Thoracic aorta (tissue), 2 donors: ENCODE data around the gene PACSIN2. TPM values are rescaled to one million over a fixed set of nuclear protein-coding genes. Genes with fewer than 3 reads are reported as not detected.

Experiments
- ATAC-seq: fragments of 150-250 bp; one replicate; pipeline ENCODE4 v1.8.0; 2017; ENCODE audit warnings: low read depth; ENCODE audit not compliant: insufficient number of reproducible peaks, low FRiP score
- DNase-seq: peaks from one replicate; pipeline ENCODE4 v3.0.0-alpha.2; 2020; ENCODE audit warnings: low spot score
- H3K27ac ChIP-seq, 2 donors: fragments of 200-600 bp; sonication (generic); 1 replicate in 1 of 2; 2 replicates in 1 of 2; pipeline ENCODE4 v1.5.1; 2016; ENCODE audit warnings: mild to moderate bottlenecking in 2 of 2, moderate library complexity in 2 of 2
- H3K27me3 ChIP-seq: fragments of 200-600 bp; sonication (generic); replicated peaks from 2 replicates; pipeline ENCODE4 v1.6.0; 2016; ENCODE audit warnings: mild to moderate bottlenecking; ENCODE audit not compliant: insufficient read depth
- H3K36me3 ChIP-seq: fragments of 200-600 bp; sonication (generic); one replicate; pipeline ENCODE4 v1.5.1; 2016
- H3K4me1 ChIP-seq, 2 donors: fragments of 200-600 bp; sonication (generic); 1 replicate in 1 of 2; 2 replicates in 1 of 2; pipeline versions ENCODE4 v1.5.1 to v1.6.0; 2016; ENCODE audit warnings: low read depth in 2 of 2, mild to moderate bottlenecking in 1 of 2; ENCODE audit not compliant: control insufficient read depth in 1 of 2
- H3K4me3 ChIP-seq: fragments of 200-600 bp; sonication (generic); 2 replicates; pipeline ENCODE4 v1.5.1; 2016; ENCODE audit warnings: mild to moderate bottlenecking
- H3K9me3 ChIP-seq: fragments of 200-600 bp; sonication (generic); 2 replicates; pipeline ENCODE4 v1.5.1; 2016
- total RNA-seq, 2 donors: library from RNA; depleted of rRNA; stranded (reverse); fragments of >200 nt; gene quantifications; one replicate each; pipeline versions ENCODE4 v1.1.0 to v1.2.3, GENCODE V29; 2016
- TF ChIP-seq, protein P1 (sequence below): fragments of 200-600 bp; sonication (generic); IDR thresholded peaks from one replicate; pipeline ENCODE4 v1.5.1; 2019; ENCODE audit warnings: antibody characterized with exemption

PACSIN2 gene
- total RNA-seq, 2 donors from 2014 or later = 135 to 155 TPM

DNA sequence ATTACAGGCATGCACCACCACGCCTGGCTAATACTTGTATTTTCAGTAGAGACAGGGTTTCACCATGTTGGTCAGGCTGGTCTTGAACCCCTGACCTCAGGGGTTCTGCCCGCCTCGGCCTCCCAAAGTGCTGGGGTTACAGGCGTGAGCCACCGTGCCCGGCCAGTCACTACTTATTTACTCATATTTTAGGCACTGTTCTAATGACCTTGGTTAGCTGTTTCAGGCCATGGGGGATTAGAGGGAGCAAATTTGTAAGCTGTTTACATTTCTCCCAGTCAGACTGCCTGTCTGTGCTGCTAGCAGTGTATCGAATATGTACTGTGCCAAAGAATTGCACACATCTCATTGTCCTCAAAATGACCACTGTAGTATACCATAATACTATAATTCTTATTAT lies 32.7 kb upstream of the PACSIN2 start:
- DNase-seq (no peak), ATAC-seq (no peak)
- Histone ChIP-seq H3K36me3 (no peaks in the 10 kb centered on the region), H3K4me1 (no peaks in the 10 kb centered on the region), H3K27me3 (no peaks in the 10 kb centered on the region), H3K9me3 (no peaks in the 10 kb centered on the region), H3K27ac (no peak overlapping the region), H3K4me3 (no peak overlapping the region)
- TF ChIP-seq, protein P1, sequence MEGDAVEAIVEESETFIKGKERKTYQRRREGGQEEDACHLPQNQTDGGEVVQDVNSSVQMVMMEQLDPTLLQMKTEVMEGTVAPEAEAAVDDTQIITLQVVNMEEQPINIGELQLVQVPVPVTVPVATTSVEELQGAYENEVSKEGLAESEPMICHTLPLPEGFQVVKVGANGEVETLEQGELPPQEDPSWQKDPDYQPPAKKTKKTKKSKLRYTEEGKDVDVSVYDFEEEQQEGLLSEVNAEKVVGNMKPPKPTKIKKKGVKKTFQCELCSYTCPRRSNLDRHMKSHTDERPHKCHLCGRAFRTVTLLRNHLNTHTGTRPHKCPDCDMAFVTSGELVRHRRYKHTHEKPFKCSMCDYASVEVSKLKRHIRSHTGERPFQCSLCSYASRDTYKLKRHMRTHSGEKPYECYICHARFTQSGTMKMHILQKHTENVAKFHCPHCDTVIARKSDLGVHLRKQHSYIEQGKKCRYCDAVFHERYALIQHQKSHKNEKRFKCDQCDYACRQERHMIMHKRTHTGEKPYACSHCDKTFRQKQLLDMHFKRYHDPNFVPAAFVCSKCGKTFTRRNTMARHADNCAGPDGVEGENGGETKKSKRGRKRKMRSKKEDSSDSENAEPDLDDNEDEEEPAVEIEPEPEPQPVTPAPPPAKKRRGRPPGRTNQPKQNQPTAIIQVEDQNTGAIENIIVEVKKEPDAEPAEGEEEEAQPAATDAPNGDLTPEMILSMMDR = no peak

GRCh38 chr22:43044290-43044712 lies 29.4 kb upstream of the PACSIN2 start:
- H3K27me3 ChIP-seq = no peaks in the 10 kb centered on the region
- H3K27ac ChIP-seq = no peak overlapping the region
- no peaks in the 10 kb centered on the region for H3K4me1 ChIP-seq
- DNase-seq (no peak), ATAC-seq (no peak)
- H3K9me3 ChIP-seq = no peaks in the 10 kb centered on the region
- H3K36me3 ChIP-seq = no peaks in the 10 kb centered on the region
- TF ChIP-seq, protein P1 = no peak
- H3K4me3 ChIP-seq = no peak overlapping the region

GRCh38 chr22:43042101-43042780 lies 27.3 kb upstream of the PACSIN2 start:
- Histone ChIP-seq H3K27ac (no peak overlapping the region), H3K9me3 (no peaks in the 10 kb centered on the region), H3K27me3 (no peaks in the 10 kb centered on the region), H3K4me1 (no peaks in the 10 kb centered on the region), H3K36me3 (no peaks in the 10 kb centered on the region), H3K4me3 (no peak overlapping the region)
- ATAC-seq (no peak), DNase-seq (no peak)
- TF ChIP-seq, protein P1 = no peak

DNA sequence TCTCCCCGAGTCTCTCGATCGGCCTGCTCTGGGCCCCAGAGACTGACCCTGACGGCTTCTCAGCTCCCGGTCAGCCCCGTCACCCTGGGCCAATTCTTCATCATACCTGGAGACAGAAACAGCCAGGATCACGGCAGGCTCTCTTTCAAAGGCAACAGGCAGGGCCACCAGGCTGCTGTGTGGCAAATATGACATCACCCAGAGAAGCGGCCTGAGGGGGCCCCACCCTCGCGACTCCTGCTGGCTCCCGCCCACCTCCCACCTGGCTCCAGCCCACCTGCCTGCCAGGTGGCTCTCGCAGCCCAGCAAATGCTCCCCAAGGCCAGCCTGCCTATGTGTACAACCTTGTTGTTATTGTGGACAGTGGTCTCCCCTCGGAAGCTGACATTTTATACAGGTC lies 24.9 kb upstream of the PACSIN2 start:
- Histone ChIP-seq H3K27ac (no peak overlapping the region), H3K36me3 (no peaks in the 10 kb centered on the region), H3K4me1 (no peaks in the 10 kb centered on the region), H3K9me3 (no peaks in the 10 kb centered on the region), H3K4me3 (no peak overlapping the region), H3K27me3 (no peaks in the 10 kb centered on the region)
- TF ChIP-seq, protein P1 = no peak
- ATAC-seq = no peak
- DNase-seq = no peak

GRCh38 chr22:43038325-43038724 lies 23.4 kb upstream of the PACSIN2 start:
- H3K27ac ChIP-seq = no peak overlapping the region
- H3K4me1 ChIP-seq = peaks cover 0 to 10% of the 10 kb centered on the region in 2 donors
- TF ChIP-seq, protein P1 = no peak
- DNase-seq (no peak), ATAC-seq (no peak)
- H3K36me3 ChIP-seq = no peaks in the 10 kb centered on the region
- no peaks in the 10 kb centered on the region for H3K27me3 ChIP-seq
- no peaks in the 10 kb centered on the region for H3K9me3 ChIP-seq
- H3K4me3 ChIP-seq = no peak overlapping the region
